Measurements from ENCODE around the gene SNRNP35. TPM values are rescaled to one million over a fixed set of nuclear protein-coding genes. Genes with fewer than 3 reads are reported as not detected.

The SNRNP35 gene
- total and polyA plus RNA-seq, 2 of the 8 experiments (the other 6 are each of a cell fraction or from before 2014, with no cell fraction given), result 8.0 to 16.9 TPM

- TF ChIP-seq CHD7 (IDR thresholded peaks at IDR 0.05; ENCODE audit: insufficient replicate concordance, low read length) (no peak), SIN3A (conservative IDR thresholded peaks at IDR 0.05 in 1 of 2, IDR thresholded peaks at IDR 0.05 in 1 of 2; ENCODE audit: low read depth in 1 of 2, low read length in 2 of 2) (no peak), FOSL1 (IDR thresholded peaks at IDR 0.05; ENCODE audit: insufficient read depth, low read depth, low read length) (no peak), CBX5 (IDR thresholded peaks at IDR 0.05; ENCODE audit: low read depth, low read length) (no peak), POLR2AphosphoS5 (IDR thresholded peaks at IDR 0.05; ENCODE audit: low read depth, low read length) (no peak), POU5F1 (IDR thresholded peaks at IDR 0.05; ENCODE audit: low read depth, low read length) (no peak), HDAC2 (IDR thresholded peaks at IDR 0.05; ENCODE audit: borderline replicate concordance in 1 of 2, low read depth in 2 of 2, low read length in 2 of 2) (no peak), NRF1 (IDR thresholded peaks at IDR 0.05; ENCODE audit: low read depth, low read length) (no peak), CEBPB (IDR thresholded peaks at IDR 0.05; ENCODE audit: low read depth, low read length) (no peak), EZH2 (IDR thresholded peaks at IDR 0.05; ENCODE audit: low read depth, low read length, severe bottlenecking) (no peak)
Observed at GRCh38 chr12:123474485-123475245, 16.7 kb downstream of the SNRNP35 start (continued).

Data from H1 (cell line).